GM12872 (cell line): ENCODE measurements around the gene GMCL2.

ENCODE experiments used
- TF ChIP-seq, protein P1 (sequence below): IDR thresholded peaks from 3 replicates; pipeline ENCODE4 v1.5.1; 2011; ENCODE audit warnings: low read depth, mild to moderate bottlenecking, low read length, moderate library complexity; ENCODE audit not compliant: insufficient read depth

Gene GMCL2

DNA sequence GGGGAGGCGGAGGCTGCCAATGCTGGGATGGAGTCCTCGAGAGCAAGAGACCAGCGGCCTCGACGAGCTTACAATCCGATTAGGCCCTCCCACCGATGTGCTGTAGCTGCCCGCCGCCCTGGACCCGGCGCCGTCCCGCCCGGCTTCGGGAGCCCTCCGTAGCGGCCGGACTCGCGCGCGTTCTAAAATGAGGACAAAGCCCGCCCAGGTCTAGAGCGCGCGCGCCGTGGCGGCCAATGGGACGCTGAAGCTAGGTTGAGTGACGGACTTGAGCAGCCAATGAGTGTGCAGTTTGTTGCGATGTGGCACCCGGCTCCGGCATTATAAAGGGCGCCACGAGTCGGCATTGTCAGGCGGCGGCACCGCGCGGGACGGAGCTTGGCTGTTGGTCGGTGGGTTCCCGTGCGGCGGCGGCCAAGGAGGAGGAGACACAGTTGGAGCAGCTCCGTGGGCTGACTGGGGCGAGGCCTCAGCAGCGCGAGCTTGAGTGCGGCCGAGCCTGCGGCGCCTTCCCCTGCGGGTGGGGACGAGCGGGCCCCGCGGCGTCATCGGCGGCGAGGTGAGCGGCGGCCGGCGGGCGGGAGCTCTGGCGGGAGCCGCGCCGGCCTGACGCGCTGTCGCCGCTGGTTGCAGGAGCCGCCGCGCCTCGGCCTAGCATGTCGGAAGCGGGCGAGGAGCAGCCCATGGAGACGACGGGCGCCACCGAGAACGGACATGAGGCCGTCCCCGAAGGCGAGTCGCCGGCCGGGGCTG lies 17.2 kb upstream of the GMCL2 start, which contains the start of gene HNRNPAB:
Gene HNRNPAB, plus strand, starts transcription at position 352 of the 753 bp plus-strand sequence. Its CDS starts 305 bp downstream, at position 657.
- TF ChIP-seq, protein P1, sequence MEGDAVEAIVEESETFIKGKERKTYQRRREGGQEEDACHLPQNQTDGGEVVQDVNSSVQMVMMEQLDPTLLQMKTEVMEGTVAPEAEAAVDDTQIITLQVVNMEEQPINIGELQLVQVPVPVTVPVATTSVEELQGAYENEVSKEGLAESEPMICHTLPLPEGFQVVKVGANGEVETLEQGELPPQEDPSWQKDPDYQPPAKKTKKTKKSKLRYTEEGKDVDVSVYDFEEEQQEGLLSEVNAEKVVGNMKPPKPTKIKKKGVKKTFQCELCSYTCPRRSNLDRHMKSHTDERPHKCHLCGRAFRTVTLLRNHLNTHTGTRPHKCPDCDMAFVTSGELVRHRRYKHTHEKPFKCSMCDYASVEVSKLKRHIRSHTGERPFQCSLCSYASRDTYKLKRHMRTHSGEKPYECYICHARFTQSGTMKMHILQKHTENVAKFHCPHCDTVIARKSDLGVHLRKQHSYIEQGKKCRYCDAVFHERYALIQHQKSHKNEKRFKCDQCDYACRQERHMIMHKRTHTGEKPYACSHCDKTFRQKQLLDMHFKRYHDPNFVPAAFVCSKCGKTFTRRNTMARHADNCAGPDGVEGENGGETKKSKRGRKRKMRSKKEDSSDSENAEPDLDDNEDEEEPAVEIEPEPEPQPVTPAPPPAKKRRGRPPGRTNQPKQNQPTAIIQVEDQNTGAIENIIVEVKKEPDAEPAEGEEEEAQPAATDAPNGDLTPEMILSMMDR: no peak

DNA sequence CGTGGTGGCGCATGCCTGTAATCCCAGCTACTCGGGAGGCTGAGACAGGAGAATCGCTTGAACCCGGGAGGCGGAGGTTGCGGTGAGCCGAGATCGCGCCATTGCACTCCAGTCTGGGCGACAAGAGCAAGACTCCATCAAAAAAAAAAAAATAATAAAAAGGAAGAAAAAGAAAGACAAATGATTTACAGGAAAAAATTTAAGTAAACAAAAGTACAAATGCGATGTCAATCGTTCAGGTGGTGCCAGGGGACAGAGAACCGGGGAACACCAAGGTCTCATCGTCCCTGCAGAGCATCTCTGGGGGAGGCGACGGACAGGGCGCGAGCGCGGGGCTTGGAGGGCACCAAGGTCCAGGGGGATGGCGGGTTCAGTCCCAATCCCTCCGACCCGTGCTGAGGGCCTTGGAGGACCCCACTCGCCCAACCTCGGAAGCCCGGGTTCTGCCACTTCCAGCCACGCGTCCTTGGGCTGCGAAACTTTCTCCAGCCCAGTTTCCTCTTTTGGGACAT lies 16.6 kb upstream of the GMCL2 start:
- TF ChIP-seq, protein P1: no peak

DNA sequence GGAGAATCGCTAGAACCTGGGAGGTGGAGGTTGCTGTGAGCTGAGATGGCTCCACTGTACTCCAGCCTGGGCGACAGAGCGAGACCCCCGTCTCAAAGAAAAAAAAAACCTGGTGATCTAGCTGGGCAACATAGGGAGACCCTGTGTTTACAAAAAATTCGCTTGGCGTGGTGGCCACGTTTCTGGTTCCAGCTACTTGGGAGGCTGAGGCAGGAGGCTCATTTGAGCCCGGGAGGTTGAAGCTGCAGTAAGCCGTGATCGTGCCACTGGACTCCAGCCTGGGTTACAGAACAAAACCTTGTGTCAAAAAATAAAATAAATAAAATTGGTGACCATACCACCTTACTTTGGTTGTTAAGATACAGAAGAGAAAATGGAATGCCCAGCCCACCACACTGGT lies 15.4 kb upstream of the GMCL2 start:
- TF ChIP-seq, protein P1: no peak

DNA sequence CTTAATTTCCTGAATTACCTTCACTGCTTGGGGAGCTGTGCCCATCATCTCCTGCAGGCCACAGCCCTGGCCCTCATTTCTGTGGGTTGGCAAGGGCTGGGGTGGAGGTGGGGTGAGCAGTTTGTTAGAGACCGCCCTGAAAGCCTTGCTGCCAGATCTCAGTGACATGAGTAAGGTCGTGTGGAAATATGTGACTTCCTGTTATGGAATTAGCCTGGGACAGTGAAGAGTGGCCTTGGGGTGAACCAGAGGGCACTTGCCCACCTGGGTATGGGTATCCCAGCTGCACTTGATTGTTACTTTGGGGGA lies 14.7 kb upstream of the GMCL2 start:
- TF ChIP-seq, protein P1: no peak

DNA sequence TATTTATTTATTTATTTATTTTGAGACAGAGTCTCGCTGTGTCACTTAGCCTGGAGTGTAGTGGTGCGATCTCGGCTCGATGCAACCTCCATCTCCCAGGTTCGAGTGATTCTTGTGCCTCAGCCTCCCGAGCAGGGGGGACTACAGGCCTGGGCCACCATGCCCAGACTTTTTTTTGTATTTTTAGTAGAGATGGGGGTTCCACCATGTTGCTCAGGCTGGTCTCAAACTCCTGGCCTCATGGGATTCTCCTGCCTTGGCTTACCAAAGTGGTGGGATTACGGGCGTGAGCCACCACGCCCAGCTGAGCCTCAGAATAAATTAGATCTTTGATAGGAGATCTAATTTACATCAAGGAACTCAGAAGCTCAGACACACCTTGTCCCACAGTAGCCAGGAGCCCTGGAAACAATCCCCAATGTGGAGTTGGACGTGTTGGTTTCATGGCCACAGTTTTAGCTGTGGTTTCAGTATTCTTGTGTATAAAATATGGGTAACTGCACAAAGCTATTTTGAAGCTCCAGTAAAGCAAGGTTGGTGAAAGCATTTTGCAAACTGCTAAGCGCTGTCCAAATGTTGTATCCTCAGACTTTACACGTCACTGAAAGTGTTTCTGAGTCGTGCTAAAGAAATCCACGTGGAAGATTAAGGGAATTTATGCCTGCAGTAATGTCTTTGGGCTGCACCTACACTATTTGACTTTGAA lies 14.2 kb upstream of the GMCL2 start:
- TF ChIP-seq, protein P1: no peak

DNA sequence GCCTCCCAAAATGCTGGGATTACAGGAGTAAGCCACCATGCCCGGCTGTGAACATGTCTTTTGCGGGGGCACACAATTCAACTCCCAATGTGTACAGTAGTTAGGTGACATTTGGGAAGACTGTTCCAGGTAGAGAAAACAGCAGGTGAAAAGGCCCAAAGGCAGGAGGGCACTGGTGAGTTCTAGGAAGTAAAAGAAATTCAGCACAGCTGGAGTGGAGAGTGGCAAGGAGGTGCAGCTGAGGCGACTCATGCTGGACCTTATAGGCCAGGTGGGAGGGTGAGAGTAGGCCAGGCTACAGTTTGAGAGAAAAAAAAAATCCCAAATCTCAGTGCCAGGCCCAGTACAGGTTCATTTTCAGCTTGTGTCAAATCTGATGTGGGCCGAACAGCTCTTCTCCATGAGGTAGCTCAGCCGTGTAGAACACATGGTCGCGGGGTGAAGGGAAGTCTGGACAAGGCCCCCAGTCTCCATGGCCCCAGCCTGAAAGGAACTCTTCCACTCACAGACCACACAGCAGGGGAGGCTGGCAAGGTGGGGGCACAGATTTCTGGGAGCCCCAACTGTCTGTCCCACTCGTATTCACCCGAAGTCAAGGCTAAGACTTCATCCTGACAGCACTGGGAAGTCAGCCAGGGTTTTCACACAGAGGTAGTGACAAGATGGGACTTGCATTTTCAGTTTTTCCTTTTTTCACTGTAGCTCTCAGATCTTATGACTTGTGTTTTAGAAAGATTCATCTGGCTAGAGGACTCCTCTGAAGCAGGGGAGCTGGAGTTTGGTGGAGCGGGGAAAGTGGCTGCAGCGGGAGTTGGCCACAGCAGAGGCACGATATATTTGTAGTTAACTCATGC lies 12.6 kb upstream of the GMCL2 start:
- TF ChIP-seq, protein P1: no peak

DNA sequence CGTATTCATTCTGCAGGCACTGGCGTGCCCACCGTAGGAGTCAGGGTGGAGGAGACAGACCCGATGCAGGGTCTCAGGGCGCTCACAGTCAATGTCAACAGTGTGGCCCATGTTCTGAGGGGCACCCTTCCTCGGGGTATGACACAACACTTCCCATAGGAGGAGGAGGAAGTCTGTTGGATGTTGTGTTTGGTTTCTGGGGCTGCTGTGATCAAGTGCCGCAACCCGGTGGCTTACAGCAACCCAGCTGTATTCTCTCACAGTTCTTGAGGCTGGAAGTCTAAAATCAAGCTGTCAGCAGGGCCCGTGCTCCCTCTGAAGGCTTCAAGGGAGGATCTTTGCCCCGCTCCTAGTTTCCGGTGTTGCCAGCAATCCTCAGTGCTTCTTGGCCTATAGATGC lies 11.5 kb upstream of the GMCL2 start:
- TF ChIP-seq, protein P1: no peak
